K562 (cell line): Measurements from ENCODE around the gene ZNF821.

Source experiments
- ATF2 ChIP-seq: sonication (generic); formaldehyde crosslinking; IDR thresholded peaks from 2 replicates; pipeline ENCODE4 v1.8.1; 2022; ENCODE audit warnings: missing genetic modification reagents
- FOSL1 ChIP-seq: fragments of 200-800 bp; sonication (Bioruptor generic); conservative IDR thresholded peaks from 2 replicates; pipeline ENCODE4 v1.6.1; 2016; ENCODE audit warnings: missing genetic modification characterization, missing compliant biosample characterization
- JUN ChIP-seq, 2 experiments: sonication (generic) in 1 of 2; formaldehyde crosslinking in 1 of 2; IDR thresholded peaks; 2 replicates each; pipeline versions ENCODE4 v1.6.1 to v1.8.0; 2012 to 2022; ENCODE audit warnings: borderline replicate concordance in 2 of 2, mild to moderate bottlenecking in 2 of 2, improper control_type of control experiment in 1 of 2, low read depth in 1 of 2, low read length in 1 of 2, missing genetic modification reagents in 1 of 2
- MEF2D ChIP-seq: conservative IDR thresholded peaks from 2 replicates; pipeline ENCODE4 v1.6.1; 2016; ENCODE audit warnings: low read depth, missing genetic modification characterization, missing compliant biosample characterization
- NONO ChIP-seq, 2 experiments: fragments of 200-400 bp in 1 of 2; fragments of 450-650 bp in 1 of 2; formaldehyde crosslinking in 1 of 2; IDR thresholded peaks; 2 replicates each; pipeline ENCODE4 v1.6.1; 2017; ENCODE audit warnings: low read depth in 2 of 2, mild to moderate bottlenecking in 2 of 2, moderate library complexity in 2 of 2, low read length in 1 of 2
- REST ChIP-seq, 2 experiments: fragments of 450-650 bp; formaldehyde crosslinking in 1 of 2; IDR thresholded peaks; 2 replicates each; pipeline versions ENCODE4 v1.4.0 to v1.6.1; 2014 to 2020; ENCODE audit warnings: mild to moderate bottlenecking in 2 of 2, borderline replicate concordance in 1 of 2, low read depth in 1 of 2
- RNF219 ChIP-seq: fragments of 250-450 bp; sonication (Bioruptor Pico); IDR thresholded peaks from 2 replicates; pipeline ENCODE4 v1.5.0; 2022; ENCODE audit warnings: mild to moderate bottlenecking
- SMARCE1 ChIP-seq: fragments of 450-650 bp; IDR thresholded peaks from 2 replicates; pipeline ENCODE4 v1.7.1; 2016; ENCODE audit warnings: mild to moderate bottlenecking
- SP1 ChIP-seq: sonication (generic); formaldehyde crosslinking; IDR thresholded peaks from 2 replicates; pipeline ENCODE4 v1.8.1; 2022; ENCODE audit warnings: mild to moderate bottlenecking, missing genetic modification reagents

- TF ChIP-seq FOSL1 (tag) (no peak), ATF2 (no peak), MEF2D (no peak), SMARCE1 (no peak), SP1 (CRISPR knock-in tag) (no peak), RNF219 (CRISPR knock-in tag) (no peak), NONO (IDR thresholded peaks at IDR 0.05; ENCODE audit: low read depth in 2 of 2, low read length in 1 of 2) (no peak), JUN (IDR thresholded peaks at IDR 0.05; ENCODE audit: borderline replicate concordance, low read depth, low read length) (no peak), JUN (CRISPR knock-in tag; IDR thresholded peaks at IDR 0.05; ENCODE audit: borderline replicate concordance) (no peak), REST (IDR thresholded peaks at IDR 0.05; ENCODE audit: borderline replicate concordance) (no peak), REST (CRISPR knock-in tag; IDR thresholded peaks at IDR 0.05; ENCODE audit: low read depth) (no peak)
These were observed 31.4 kb downstream of the ZNF821 start for GRCh38 chr16:71852561-71852960.
